PC-3 (cell line): Measurements from ENCODE around the gene GIN1. TPM values are rescaled to one million over a fixed set of nuclear protein-coding genes. Genes with fewer than 3 reads are reported as not detected.

ENCODE experiments used
- ATAC-seq: fragments of 200-7000 bp; cut with Tn5 transposase; 2 replicates; pipeline ENCODE4 v1.9.1; 2020; ENCODE audit warnings: mild to moderate bottlenecking, moderate library complexity
- BruUV-seq: library from RNA; stranded (reverse); fragments of 400-500 nt; replicated peaks from 2 replicates; lab custom pipeline; 2021; lab: Mats Ljungman, UMichigan
- CTCF ChIA-PET: fragments of 300-600 bp; sonication (Branson Sonifier 250); formaldehyde crosslinking; loops from one replicate; lab custom pipeline; 2022; ENCODE audit warnings: antibody characterized with exemption; lab: Charles Lee
- POLR2A ChIA-PET: fragments of 300-600 bp; sonication (Branson Sonifier 250); formaldehyde crosslinking; loops from one replicate; lab custom pipeline; 2022; ENCODE audit warnings: antibody characterized with exemption; ENCODE audit not compliant: unreplicated experiment; lab: Charles Lee
- DNase-seq: peaks from one replicate; pipeline ENCODE4 v3.0.0-alpha.2; 2015
- H2AFZ ChIP-seq: fragments of 300-600 bp; sonication (generic); 2 replicates; pipeline ENCODE4 v1.6.0; 2016; ENCODE audit warnings: antibody characterized with exemption, low read length
- H3F3A ChIP-seq: fragments of 300-600 bp; sonication (generic); one replicate; pipeline ENCODE4 v1.6.0; 2017; ENCODE audit warnings: antibody characterized with exemption, low read length, control low read depth, mild to moderate bottlenecking; ENCODE audit not compliant: unreplicated experiment
- H3K27ac ChIP-seq: fragments of 300-600 bp; sonication (generic); 2 replicates; pipeline ENCODE4 v1.5.1; 2016; ENCODE audit warnings: mild to moderate bottlenecking, low read length
- H3K27me3 ChIP-seq: fragments of 300-600 bp; sonication (generic); 2 replicates; pipeline ENCODE4 v1.6.1; 2016; ENCODE audit warnings: low read length, mixed read lengths
- H3K36me3 ChIP-seq: fragments of 300-600 bp; sonication (generic); 2 replicates; pipeline ENCODE4 v1.6.1; 2016; ENCODE audit warnings: low read depth, mixed run types, low read length, mixed read lengths
- H3K4me1 ChIP-seq: fragments of 300-600 bp; sonication (generic); 2 replicates; pipeline ENCODE4 v1.5.1; 2016; ENCODE audit warnings: low read length; ENCODE audit not compliant: insufficient read depth
- H3K4me2 ChIP-seq: fragments of 300-600 bp; sonication (generic); 2 replicates; pipeline ENCODE4 v1.6.0; 2016; ENCODE audit warnings: low read length
- H3K4me3 ChIP-seq: fragments of 300-600 bp; sonication (generic); 2 replicates; pipeline ENCODE4 v1.5.1; 2016; ENCODE audit warnings: mild to moderate bottlenecking, low read length, mixed read lengths
- H3K79me2 ChIP-seq: fragments of 300-600 bp; sonication (generic); 2 replicates; pipeline ENCODE4 v1.6.1; 2017; ENCODE audit warnings: low read length, mixed read lengths
- H3K9ac ChIP-seq: fragments of 300-600 bp; sonication (generic); 2 replicates; pipeline ENCODE4 v1.6.0; 2016; ENCODE audit warnings: mild to moderate bottlenecking, low read length
- H3K9me2 ChIP-seq: fragments of 300-600 bp; sonication (generic); replicated peaks from 2 replicates; pipeline ENCODE4 v1.6.1; 2016; ENCODE audit warnings: mixed run types, low read length, mixed read lengths
- H3K9me3 ChIP-seq: fragments of 300-600 bp; sonication (generic); 2 replicates; pipeline ENCODE4 v1.6.1; 2016; ENCODE audit warnings: low read length, mixed read lengths
- H4K20me1 ChIP-seq: fragments of 300-600 bp; sonication (generic); 2 replicates; pipeline ENCODE4 v1.6.1; 2016; ENCODE audit warnings: low read length, mixed read lengths
- CTCF ChIP-seq: fragments of 300-600 bp; sonication (generic); conservative IDR thresholded peaks from 2 replicates; pipeline ENCODE4 v1.5.1; 2017; ENCODE audit warnings: antibody characterized with exemption, low read depth, mild to moderate bottlenecking, low read length
- EZH2 ChIP-seq: fragments of 300-600 bp; sonication (generic); IDR thresholded peaks from one replicate; pipeline ENCODE4 v1.6.1; 2017; ENCODE audit warnings: antibody characterized with exemption, mild to moderate bottlenecking, low read length; ENCODE audit not compliant: unreplicated experiment
- EZH2phosphoT487 ChIP-seq: fragments of 300-600 bp; sonication (generic); IDR thresholded peaks from 2 replicates; pipeline ENCODE4 v1.6.1; 2018; ENCODE audit warnings: mild to moderate bottlenecking, antibody characterized with exemption, low read length, borderline replicate concordance
- intact Hi-C: fragments of 100-400 bp; cut with micrococcal nuclease; formaldehyde crosslinking; loops from 2 replicates; pipeline ENCODE4 v1.9.0; 2023
- total RNA-seq: library from RNA; depleted of rRNA; stranded (reverse); fragments of >200 nt; gene quantifications from 2 replicates; pipeline ENCODE4 v1.2.3, GENCODE V29; 2014

GIN1 gene
- total RNA-seq, 1 experiment from 2014 or later = 6.2 TPM

GRCh38 chr5:103111468-103111867 is 8.5 kb downstream of the GIN1 start:
- Histone ChIP-seq H3K4me3 (no peak overlapping the region), H4K20me1 (no peaks in the 10 kb centered on the region), H3K79me2 (peaks cover 23% of the 10 kb centered on the region), H3K36me3 (no peaks in the 10 kb centered on the region), H3K4me2 (no peak overlapping the region), H3F3A (no peaks in the 10 kb centered on the region), H2AFZ (no peak overlapping the region), H3K4me1 (peaks cover 12% of the 10 kb centered on the region), H3K9me2 (no peaks in the 10 kb centered on the region), H3K9me3 (no peaks in the 10 kb centered on the region), H3K9ac (no peak overlapping the region), H3K27me3 (no peaks in the 10 kb centered on the region), H3K27ac (no peak overlapping the region)
- CTCF ChIA-PET = no interaction called here
- no peak for DNase-seq
- no TSS peak for BruUV-seq
- no peak for ATAC-seq
- TF ChIP-seq EZH2 (no peak), CTCF (no peak), EZH2phosphoT487 (no peak)
- intact Hi-C loops = no loop called here
- POLR2A ChIA-PET = no interaction called here

- POLR2A ChIA-PET = no interaction called here
- Histone ChIP-seq H4K20me1 (no peaks in the 10 kb centered on the region), H3K4me1 (peaks cover 12% of the 10 kb centered on the region), H3K9me3 (no peaks in the 10 kb centered on the region), H3K27ac (no peak overlapping the region), H3K9ac (no peak overlapping the region), H2AFZ (no peak overlapping the region), H3K4me3 (no peak overlapping the region), H3F3A (no peaks in the 10 kb centered on the region), H3K79me2 (peaks cover 12% of the 10 kb centered on the region), H3K27me3 (no peaks in the 10 kb centered on the region), H3K9me2 (no peaks in the 10 kb centered on the region), H3K36me3 (no peaks in the 10 kb centered on the region), H3K4me2 (no peak overlapping the region)
- DNase-seq (no peak), ATAC-seq (no peak)
- intact Hi-C loops = no loop called here
- TF ChIP-seq CTCF (no peak), EZH2phosphoT487 (no peak), EZH2 (no peak)
- CTCF ChIA-PET = no interaction called here
- no TSS peak for BruUV-seq
Observed at GRCh38 chr5:103110403-103110802, 9.5 kb downstream of the GIN1 start.

GRCh38 chr5:103109277-103109676 is 10.7 kb downstream of the GIN1 start:
- no peak overlapping the region for H3K9ac ChIP-seq
- H3K9me2 ChIP-seq = no peaks in the 10 kb centered on the region
- H3K79me2 ChIP-seq = peaks cover 5% of the 10 kb centered on the region
- no peak for DNase-seq
- no peaks in the 10 kb centered on the region for H3K9me3 ChIP-seq
- ATAC-seq = no peak
- H3K36me3 ChIP-seq = 0 out of 2 replicates have a peak, but pooled peaks cover 2% of the 10 kb centered on the region
- TF ChIP-seq CTCF (no peak), EZH2phosphoT487 (no peak), EZH2 (no peak)
- no peak overlapping the region for H3K4me2 ChIP-seq
- no peak overlapping the region for H3K27ac ChIP-seq
- H4K20me1 ChIP-seq = no peaks in the 10 kb centered on the region
- CTCF ChIA-PET = no interaction called here
- POLR2A ChIA-PET = no interaction called here
- no peaks in the 10 kb centered on the region for H3K27me3 ChIP-seq
- peaks cover 3% of the 10 kb centered on the region for H3K4me1 ChIP-seq
- H3K4me3 ChIP-seq = no peak overlapping the region
- H3F3A ChIP-seq = no peaks in the 10 kb centered on the region
- no TSS peak for BruUV-seq
- intact Hi-C loops = no loop called here
- H2AFZ ChIP-seq = no peak overlapping the region
